ENCODE results near the gene AKT3. TPM values are rescaled to one million over a fixed set of nuclear protein-coding genes. Genes with fewer than 3 reads are reported as not detected.

Gene AKT3
- total RNA-seq, 6 donors from 2014 or later = 23.0 to 51.2 (median 46.8) TPM

GRCh38 chr1:243754348-243754747 is 95.7 kb downstream of the AKT3 start:
- no peaks in the 10 kb centered on the region for H3K4me1 ChIP-seq
- 90 to 96% methylated on average over 2 to 6 of the region's 6 CpGs for WGBS, 2 donors
- H3K36me3 ChIP-seq = no peaks in the 10 kb centered on the region
- H3K4me3 ChIP-seq = no peak overlapping the region
- ATAC-seq (ENCODE audit: low FRiP score in 2 of 2) = no peak
- no peaks in the 10 kb centered on the region for H3K9me3 ChIP-seq
- TF ChIP-seq POLR2AphosphoS5 (IDR thresholded peaks at IDR 0.05) (no peak), POLR2A (IDR thresholded peaks at IDR 0.05) (no peak), EP300 (IDR thresholded peaks at IDR 0.05) (no peak)
- TF ChIP-seq, protein P1, sequence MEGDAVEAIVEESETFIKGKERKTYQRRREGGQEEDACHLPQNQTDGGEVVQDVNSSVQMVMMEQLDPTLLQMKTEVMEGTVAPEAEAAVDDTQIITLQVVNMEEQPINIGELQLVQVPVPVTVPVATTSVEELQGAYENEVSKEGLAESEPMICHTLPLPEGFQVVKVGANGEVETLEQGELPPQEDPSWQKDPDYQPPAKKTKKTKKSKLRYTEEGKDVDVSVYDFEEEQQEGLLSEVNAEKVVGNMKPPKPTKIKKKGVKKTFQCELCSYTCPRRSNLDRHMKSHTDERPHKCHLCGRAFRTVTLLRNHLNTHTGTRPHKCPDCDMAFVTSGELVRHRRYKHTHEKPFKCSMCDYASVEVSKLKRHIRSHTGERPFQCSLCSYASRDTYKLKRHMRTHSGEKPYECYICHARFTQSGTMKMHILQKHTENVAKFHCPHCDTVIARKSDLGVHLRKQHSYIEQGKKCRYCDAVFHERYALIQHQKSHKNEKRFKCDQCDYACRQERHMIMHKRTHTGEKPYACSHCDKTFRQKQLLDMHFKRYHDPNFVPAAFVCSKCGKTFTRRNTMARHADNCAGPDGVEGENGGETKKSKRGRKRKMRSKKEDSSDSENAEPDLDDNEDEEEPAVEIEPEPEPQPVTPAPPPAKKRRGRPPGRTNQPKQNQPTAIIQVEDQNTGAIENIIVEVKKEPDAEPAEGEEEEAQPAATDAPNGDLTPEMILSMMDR (IDR thresholded peaks at IDR 0.05) = no peak
- no peak overlapping the region for H3K27ac ChIP-seq
- DNase-seq = peak in 1 of 2 donors; percentile 18
- H3K27me3 ChIP-seq = no peaks in the 10 kb centered on the region

DNA sequence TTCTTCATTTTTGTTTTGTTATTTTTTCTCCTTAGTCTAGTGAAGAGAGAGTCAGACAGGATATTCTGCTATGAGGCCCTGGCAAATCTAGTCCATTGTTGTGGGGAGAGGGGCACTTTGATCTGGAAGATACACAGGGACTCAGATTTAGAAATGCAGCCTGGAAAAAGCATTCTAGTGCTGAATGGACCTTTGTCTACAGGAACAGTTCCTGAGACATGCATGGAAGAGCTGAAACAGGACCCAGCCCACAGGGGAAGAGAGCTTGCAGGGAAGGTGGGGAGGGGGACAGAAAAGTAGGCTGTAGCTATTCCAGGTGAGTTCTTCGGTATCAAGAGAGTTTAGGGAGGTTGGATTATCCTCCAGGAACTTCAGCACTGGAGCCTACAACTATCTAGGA is 98.5 kb downstream of the AKT3 start:
- TF ChIP-seq POLR2AphosphoS5 (IDR thresholded peaks at IDR 0.05) = no peak
- TF ChIP-seq, protein P1 (IDR thresholded peaks at IDR 0.05) = no peak
- TF ChIP-seq POLR2A (IDR thresholded peaks at IDR 0.05) = no peak
- no peak for TF ChIP-seq EP300 (IDR thresholded peaks at IDR 0.05)
- Histone ChIP-seq H3K4me3 (no peak overlapping the region), H3K27ac (no peak overlapping the region), H3K27me3 (no peaks in the 10 kb centered on the region), H3K36me3 (no peaks in the 10 kb centered on the region), H3K9me3 (no peaks in the 10 kb centered on the region), H3K4me1 (no peaks in the 10 kb centered on the region)
- 100% methylated on average over 1 of the region's 1 CpG for WGBS, 2 donors
- DNase-seq (no peak), ATAC-seq (ENCODE audit: low FRiP score in 2 of 2) (no peak)

- no peaks in the 10 kb centered on the region for H3K36me3 ChIP-seq
- ATAC-seq (ENCODE audit: low FRiP score in 2 of 2) (peak; percentile 82 to 94), DNase-seq (no peak)
- H3K9me3 ChIP-seq = no peaks in the 10 kb centered on the region
- 32 to 35% methylated on average over 3 of the region's 3 CpGs for WGBS, 2 donors
- H3K27me3 ChIP-seq = no peaks in the 10 kb centered on the region
- no peak overlapping the region for H3K4me3 ChIP-seq
- TF ChIP-seq EP300 (IDR thresholded peaks at IDR 0.05) (no peak), POLR2A (IDR thresholded peaks at IDR 0.05) (no peak)
- TF ChIP-seq, protein P1 (IDR thresholded peaks at IDR 0.05) = peak; percentile 52 to 78 (median 69)
- no peak overlapping the region for H3K27ac ChIP-seq
- H3K4me1 ChIP-seq = no peaks in the 10 kb centered on the region
Observed at GRCh38 chr1:243748706-243749283, 101.2 kb downstream of the AKT3 start.

DNA sequence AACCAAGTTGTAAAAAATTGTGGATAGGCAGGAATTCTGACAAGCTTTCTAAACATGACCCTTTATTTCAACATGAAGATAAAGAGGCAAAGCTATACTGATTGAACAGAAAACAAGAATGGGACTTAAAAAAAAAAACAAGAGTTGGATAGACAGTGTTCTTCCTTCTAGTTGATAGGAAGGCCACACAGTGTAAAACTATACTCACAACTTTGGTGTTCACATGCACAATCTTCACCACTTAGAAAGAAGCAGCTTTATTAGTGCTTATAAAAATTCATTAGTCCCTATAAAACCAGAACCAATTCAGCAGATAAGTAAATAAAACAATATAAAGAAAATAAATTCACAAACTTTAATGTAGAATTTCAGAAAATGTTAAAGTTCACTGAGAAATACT is 101.8 kb downstream of the AKT3 start:
- no peak overlapping the region for H3K4me3 ChIP-seq
- no peaks in the 10 kb centered on the region for H3K9me3 ChIP-seq
- H3K36me3 ChIP-seq = no peaks in the 10 kb centered on the region
- no peaks in the 10 kb centered on the region for H3K4me1 ChIP-seq
- H3K27ac ChIP-seq = no peak overlapping the region
- no peak for ATAC-seq (ENCODE audit: low FRiP score in 2 of 2)
- H3K27me3 ChIP-seq = no peaks in the 10 kb centered on the region
- DNase-seq = no peak
- TF ChIP-seq POLR2AphosphoS5 (IDR thresholded peaks at IDR 0.05) (no peak), POLR2A (IDR thresholded peaks at IDR 0.05) (no peak), EP300 (IDR thresholded peaks at IDR 0.05) (no peak)
- TF ChIP-seq, protein P1 (IDR thresholded peaks at IDR 0.05) = no peak

DNA sequence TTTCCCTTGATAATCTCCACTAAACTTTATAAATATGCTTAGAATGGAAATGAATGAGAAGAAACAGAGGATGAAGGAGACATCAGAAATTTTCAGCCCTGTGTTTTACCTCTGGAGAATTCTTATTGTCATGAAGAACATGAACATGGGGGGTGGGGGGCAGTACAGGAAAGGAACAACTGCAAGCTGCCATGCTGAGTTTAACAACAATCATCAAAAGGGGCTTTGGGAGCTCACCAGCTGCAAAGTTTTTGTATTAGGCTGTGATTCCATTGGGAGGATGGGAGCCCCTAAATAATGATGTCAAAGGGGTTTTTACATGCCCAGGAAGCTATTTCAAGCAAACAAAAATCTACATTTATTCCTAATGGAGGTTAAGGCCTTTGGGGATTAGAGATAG is 103.3 kb downstream of the AKT3 start:
- Histone ChIP-seq H3K36me3 (no peaks in the 10 kb centered on the region), H3K4me3 (no peak overlapping the region), H3K4me1 (no peaks in the 10 kb centered on the region), H3K27ac (no peak overlapping the region), H3K27me3 (no peaks in the 10 kb centered on the region), H3K9me3 (no peaks in the 10 kb centered on the region)
- no peak for TF ChIP-seq EP300 (IDR thresholded peaks at IDR 0.05)
- TF ChIP-seq POLR2A (IDR thresholded peaks at IDR 0.05) = no peak
- TF ChIP-seq, protein P1 (IDR thresholded peaks at IDR 0.05) = no peak
- TF ChIP-seq POLR2AphosphoS5 (IDR thresholded peaks at IDR 0.05) = no peak
- DNase-seq = no peak
- ATAC-seq (ENCODE audit: low FRiP score in 2 of 2) = no peak

Data from upper lobe of left lung (tissue), 6 donors.